Colonic mucosa (tissue), 4 donors: ENCODE results near the gene XIRP2. TPM values are rescaled to one million over a fixed set of nuclear protein-coding genes. Genes with fewer than 3 reads are reported as not detected.
"Not testable (repeated sequence)": the region's sequence is repeated elsewhere in the genome, so short reads cannot be mapped to it uniquely, and the experiment has no call there.

Experiments used
- DNase-seq: peaks from one replicate; pipeline ENCODE4 v3.0.0-alpha.2; 2020
- H3K27ac ChIP-seq: fragments of 200-600 bp; one replicate; pipeline ENCODE4 v1.8.0; 2021
- H3K27me3 ChIP-seq: fragments of 200-600 bp; one replicate; pipeline ENCODE4 v1.8.0; 2021
- H3K36me3 ChIP-seq: fragments of 200-600 bp; one replicate; pipeline ENCODE4 v1.8.0; 2021
- H3K4me1 ChIP-seq: fragments of 200-600 bp; one replicate; pipeline ENCODE4 v1.8.0; 2021; ENCODE audit warnings: mild to moderate bottlenecking
- H3K4me3 ChIP-seq: fragments of 200-600 bp; one replicate; pipeline ENCODE4 v1.8.0; 2021
- H3K9ac ChIP-seq, 2 donors: one replicate each; pipeline ENCODE4 v1.7.0; 2013; ENCODE audit warnings: control low read depth in 2 of 2, low read depth in 2 of 2, low read length in 2 of 2
- H3K9me3 ChIP-seq: fragments of 200-600 bp; one replicate; pipeline ENCODE4 v1.8.0; 2021
- CTCF ChIP-seq: fragments of 200-600 bp; IDR thresholded peaks from one replicate; pipeline ENCODE4 v1.8.0; 2022; ENCODE audit warnings: antibody characterized with exemption, mild to moderate bottlenecking
- intact Hi-C: fragments of 100-400 bp; cut with DNase I; formaldehyde crosslinking; loops from one replicate; pipeline ENCODE4 v1.14.1; 2022
- total RNA-seq, 2 donors: library from RNA; stranded (reverse); fragmentation: NEBNext Ultra II Directional in 1 of 2; extraction: Animal tissue kit (Norgen Biotek cat#: 25700) in 1 of 2; gene quantifications; one replicate each; pipeline ENCODE4 v1.2.1, GENCODE V29; 2021
- donor health status: healthy.
- donor health status: DM: no; HTN: no; CAD: no.
- donor health status: DM: no; HTN: no; CAD: no.

XIRP2 gene
- total RNA-seq, 2 donors from 2014 or later, result 0.13 TPM; not detected in 1

- TF ChIP-seq CTCF, result no peak
- H3K4me1 ChIP-seq, result no peaks in the 10 kb centered on the region
- H3K9ac ChIP-seq, result no peak overlapping the region
- H3K36me3 ChIP-seq, result no peaks in the 10 kb centered on the region
- H3K27me3 ChIP-seq, result no peaks in the 10 kb centered on the region
- intact Hi-C loops, result no loop called here
- no peak overlapping the region for H3K4me3 ChIP-seq
- H3K27ac ChIP-seq, result no peak overlapping the region
- no peaks in the 10 kb centered on the region for H3K9me3 ChIP-seq
- no peak for DNase-seq
These were observed 214.9 kb downstream of the XIRP2 start for GRCh38 chr2:167103028-167103756.

- Histone ChIP-seq H3K4me1 (no peaks in the 10 kb centered on the region), H3K36me3 (no peaks in the 10 kb centered on the region), H3K27me3 (no peaks in the 10 kb centered on the region), H3K27ac (no peak overlapping the region), H3K9ac (no peak overlapping the region), H3K9me3 (no peaks in the 10 kb centered on the region), H3K4me3 (no peak overlapping the region)
- no peak for TF ChIP-seq CTCF
- DNase-seq, result no peak
- intact Hi-C loops, result no loop called here
These were observed 215.5 kb downstream of the XIRP2 start for GRCh38 chr2:167103757-167104133.

DNA sequence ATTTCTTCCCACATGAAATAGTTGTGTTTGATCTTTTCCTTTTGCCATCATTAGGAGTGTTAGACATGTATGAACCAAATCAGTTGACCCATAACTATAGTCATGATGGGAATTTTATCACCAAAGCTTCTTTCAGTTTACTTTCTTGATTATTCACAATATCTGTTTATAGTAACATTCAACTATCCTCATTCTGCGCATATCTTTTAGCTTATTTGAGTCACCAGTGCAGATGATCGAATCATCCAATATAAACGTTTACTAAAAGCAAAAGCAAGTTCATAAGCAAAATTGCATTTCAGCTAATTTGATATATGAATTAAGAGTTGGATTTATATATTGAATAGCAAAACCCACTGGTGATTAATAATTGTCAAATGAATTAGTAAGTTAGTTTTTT is 216.4 kb downstream of the XIRP2 start:
- no peak for DNase-seq
- no peak overlapping the region for H3K9ac ChIP-seq
- no peaks in the 10 kb centered on the region for H3K9me3 ChIP-seq
- no peaks in the 10 kb centered on the region for H3K27me3 ChIP-seq
- no peak overlapping the region for H3K4me3 ChIP-seq
- H3K27ac ChIP-seq, result no peak overlapping the region
- no peaks in the 10 kb centered on the region for H3K4me1 ChIP-seq
- TF ChIP-seq CTCF, result no peak
- no peaks in the 10 kb centered on the region for H3K36me3 ChIP-seq
- intact Hi-C loops, result no loop called here

GRCh38 chr2:167109682-167110081 is 221.4 kb downstream of the XIRP2 start:
- H3K4me1 ChIP-seq, H3K27ac ChIP-seq, intact Hi-C loops, H3K9me3 ChIP-seq, DNase-seq, H3K9ac ChIP-seq, H3K36me3 ChIP-seq, H3K4me3 ChIP-seq, H3K27me3 ChIP-seq: not testable (repeated sequence)

GRCh38 chr2:167110345-167110744 is 222.1 kb downstream of the XIRP2 start:
- no peak for TF ChIP-seq CTCF
- no peaks in the 10 kb centered on the region for H3K9me3 ChIP-seq
- DNase-seq, result no peak
- H3K4me1 ChIP-seq, result no peaks in the 10 kb centered on the region
- no peak overlapping the region for H3K4me3 ChIP-seq
- H3K36me3 ChIP-seq, result no peaks in the 10 kb centered on the region
- no peak overlapping the region for H3K27ac ChIP-seq
- intact Hi-C loops, result no loop called here
- no peaks in the 10 kb centered on the region for H3K27me3 ChIP-seq
- no peak overlapping the region for H3K9ac ChIP-seq

DNA sequence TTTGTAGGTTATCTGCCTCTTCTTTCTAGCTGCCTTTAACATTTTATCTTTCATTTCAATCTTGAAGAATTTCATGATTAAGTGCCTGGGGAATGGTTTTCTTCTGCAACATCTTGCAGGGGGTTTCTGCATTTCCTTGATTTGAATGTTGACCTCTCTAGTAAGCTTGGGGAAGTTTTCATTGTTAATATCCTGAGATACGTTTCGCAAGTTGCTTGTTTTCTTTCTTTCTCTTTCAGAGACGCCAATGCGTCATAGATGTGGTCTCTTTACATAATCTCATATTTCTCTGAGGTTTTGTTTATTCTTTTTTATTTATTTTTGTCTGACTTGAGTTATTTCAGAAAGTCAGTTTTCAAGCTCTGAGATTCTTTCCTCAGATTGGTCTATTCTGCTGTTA is 225.7 kb downstream of the XIRP2 start:
- Histone ChIP-seq H3K36me3 (no peaks in the 10 kb centered on the region), H3K9ac (no peak overlapping the region), H3K9me3 (no peaks in the 10 kb centered on the region), H3K4me3 (no peak overlapping the region), H3K4me1 (no peaks in the 10 kb centered on the region), H3K27ac (no peak overlapping the region), H3K27me3 (no peaks in the 10 kb centered on the region)
- DNase-seq, result no peak
- no peak for TF ChIP-seq CTCF
- intact Hi-C loops, result no loop called here
